Activated CD8-positive, alpha-beta memory T cell treated with anti-CD3 and anti-CD28 coated beads, Interleukin-2, amount 50 U/mL, for 1 hour (primary cell): ENCODE data around the gene FLT3.
"Not testable (repeated sequence)": the region's sequence is repeated elsewhere in the genome, so short reads cannot be mapped to it uniquely, and the experiment has no call there.

Experiments
- DNase-seq: peaks from one replicate; pipeline ENCODE4 v3.0.0-alpha.2; 2020; ENCODE audit errors: extremely low read depth

FLT3 gene

GRCh38 chr13:27972478-27972820 is 127.9 kb downstream of the FLT3 start:
- DNase-seq = no peak

GRCh38 chr13:27971776-27972477 is 128.4 kb downstream of the FLT3 start:
- DNase-seq = no peak

GRCh38 chr13:27971236-27971645 is 129.1 kb downstream of the FLT3 start:
- DNase-seq = no peak

GRCh38 chr13:27970382-27971235 is 129.8 kb downstream of the FLT3 start:
- no peak for DNase-seq

GRCh38 chr13:27969866-27970229 is 130.5 kb downstream of the FLT3 start:
- DNase-seq = no peak

- no peak for DNase-seq
Measured at GRCh38 chr13:27969082-27969865, 131.1 kb downstream of the FLT3 start, which contains the start of gene CDX2. Gene CDX2 (minus strand): TSS chr13:27969315. CDS start chr13:27969006, 309 bp downstream.

GRCh38 chr13:27968316-27969081 is 131.9 kb downstream of the FLT3 start:
- no peak for DNase-seq

GRCh38 chr13:27967736-27968315 is 132.6 kb downstream of the FLT3 start:
- no peak for DNase-seq

GRCh38 chr13:27967203-27967735 is 133.1 kb downstream of the FLT3 start:
- DNase-seq = no peak

- DNase-seq = no peak
Measured at GRCh38 chr13:27966641-27967202, 133.7 kb downstream of the FLT3 start.

GRCh38 chr13:27965740-27966640 is 134.4 kb downstream of the FLT3 start:
- no peak for DNase-seq

GRCh38 chr13:27965343-27965739 is 135.0 kb downstream of the FLT3 start:
- no peak for DNase-seq

- DNase-seq = no peak
Measured at GRCh38 chr13:27964741-27965323, 135.5 kb downstream of the FLT3 start.

- not testable (repeated sequence) for DNase-seq
Measured at GRCh38 chr13:27964206-27964605, 136.2 kb downstream of the FLT3 start.

GRCh38 chr13:27963491-27963890 is 136.9 kb downstream of the FLT3 start:
- DNase-seq = no peak

- DNase-seq = no peak
Measured at GRCh38 chr13:27962982-27963381, 137.4 kb downstream of the FLT3 start.

GRCh38 chr13:27962128-27962841 is 138.1 kb downstream of the FLT3 start:
- DNase-seq = no peak
